Stimulated activated CD4-positive, alpha-beta T cell treated with anti-CD3 and anti-CD28 coated beads, Interleukin-4, amount 100 ng/mL, for 1 hour (primary cell): ENCODE data around the gene PDE6B.

Source experiments
- DNase-seq: peaks from one replicate; pipeline ENCODE4 v3.0.0-alpha.2; 2020

Gene PDE6B

GRCh38 chr4:675036-675882 lies 49.9 kb downstream of the PDE6B start:
- DNase-seq: no peak

GRCh38 chr4:675980-676870 lies 50.9 kb downstream of the PDE6B start:
- no peak for DNase-seq

GRCh38 chr4:676871-677235 lies 51.5 kb downstream of the PDE6B start:
- DNase-seq: no peak

GRCh38 chr4:677431-678293 lies 52.3 kb downstream of the PDE6B start:
- peak; percentile 54 for DNase-seq

GRCh38 chr4:678331-679103 lies 53.1 kb downstream of the PDE6B start:
- DNase-seq: no peak

- no peak for DNase-seq
Observed at GRCh38 chr4:679104-679481, 53.7 kb downstream of the PDE6B start.

DNA sequence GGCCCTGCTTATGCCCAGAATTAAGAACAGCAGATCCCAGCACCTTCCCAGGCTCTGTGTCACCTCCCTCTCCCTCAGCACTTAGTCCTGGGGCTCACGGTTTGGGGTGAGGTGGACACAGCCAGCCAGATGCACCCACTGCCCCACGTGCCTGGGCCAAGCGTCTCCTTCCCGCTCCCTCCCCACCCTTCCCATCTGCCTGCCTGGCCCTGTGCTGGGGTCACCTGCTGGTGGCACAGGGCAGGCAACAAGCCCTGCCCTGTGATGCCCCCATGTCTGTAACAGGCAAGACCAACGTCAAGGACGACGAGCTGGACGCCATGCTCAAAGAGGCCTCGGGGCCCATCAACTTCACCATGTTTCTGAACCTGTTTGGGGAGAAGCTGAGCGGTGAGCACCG lies 54.3 kb downstream of the PDE6B start:
- DNase-seq: no peak

- no peak for DNase-seq
Observed at GRCh38 chr4:680091-680490, 54.7 kb downstream of the PDE6B start.

- no peak for DNase-seq
Observed at GRCh38 chr4:680551-680927, 55.2 kb downstream of the PDE6B start.

DNA sequence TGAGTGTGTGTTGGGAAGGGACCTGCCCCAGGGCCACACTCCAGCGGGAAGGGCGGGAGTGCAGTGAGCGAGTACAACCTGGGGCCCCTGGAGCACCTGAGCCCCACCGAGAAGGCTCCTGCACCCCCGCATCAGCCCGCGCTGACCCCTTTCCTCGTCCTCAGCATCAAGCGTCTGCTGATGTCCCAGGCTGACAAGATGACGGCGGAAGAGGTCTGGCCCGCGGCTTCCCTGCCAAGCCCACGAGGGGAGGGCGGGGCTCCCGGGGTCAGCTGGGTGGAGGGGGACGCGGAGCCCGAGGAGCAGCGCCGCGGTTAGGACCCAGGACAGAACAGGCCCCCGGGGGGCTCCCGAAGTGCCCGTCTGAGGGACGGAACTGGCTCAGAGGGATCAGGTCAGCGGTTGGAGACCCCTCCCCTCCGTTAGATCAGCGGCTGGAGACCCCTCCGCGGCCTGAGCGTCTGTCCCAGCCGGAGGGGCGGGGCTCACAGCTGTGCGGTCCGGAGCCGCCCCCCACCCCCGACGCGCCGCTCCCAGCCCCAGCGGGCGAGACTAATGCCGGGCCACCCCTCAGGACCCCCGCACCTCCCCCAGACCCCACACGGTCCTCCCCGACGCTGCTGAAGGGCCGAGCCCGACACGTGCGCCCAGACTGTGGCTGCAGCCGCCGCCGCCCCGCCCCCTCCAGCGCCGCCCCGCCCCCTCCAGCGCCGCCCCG lies 55.7 kb downstream of the PDE6B start:
- no peak for DNase-seq

DNA sequence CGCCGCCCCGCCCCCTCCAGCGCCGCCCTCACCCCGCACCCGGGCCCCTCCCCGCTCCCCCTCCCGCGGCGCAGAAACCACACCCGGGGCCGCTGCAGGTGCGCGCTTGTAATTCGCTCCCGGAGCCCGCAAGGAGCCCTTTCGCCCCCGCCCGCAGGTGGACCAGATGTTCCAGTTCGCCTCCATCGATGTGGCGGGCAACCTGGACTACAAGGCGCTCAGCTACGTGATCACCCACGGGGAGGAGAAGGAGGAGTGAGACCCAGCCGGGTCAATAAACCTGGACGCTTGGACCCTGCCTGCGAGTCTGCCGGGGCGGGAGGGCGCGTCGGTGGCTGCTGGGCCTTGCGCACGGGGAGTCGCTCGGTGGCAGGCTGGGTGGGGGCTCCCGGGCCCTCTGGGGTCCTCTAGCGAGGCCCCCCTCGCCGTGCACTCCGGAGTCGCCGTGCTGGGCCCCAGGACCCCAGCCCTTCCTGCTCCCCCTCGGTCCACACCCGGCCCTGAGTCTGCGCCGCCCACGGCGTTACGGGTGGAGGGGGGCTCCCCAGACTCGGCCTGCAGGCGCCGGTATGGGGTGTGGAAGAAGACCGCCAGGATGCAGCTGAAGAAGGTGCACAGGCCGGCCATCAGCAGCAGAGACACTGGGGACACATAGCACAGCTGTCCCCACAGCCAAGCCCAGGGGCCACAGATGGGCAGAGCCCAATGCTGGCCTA lies 56.5 kb downstream of the PDE6B start:
- DNase-seq: no peak

DNA sequence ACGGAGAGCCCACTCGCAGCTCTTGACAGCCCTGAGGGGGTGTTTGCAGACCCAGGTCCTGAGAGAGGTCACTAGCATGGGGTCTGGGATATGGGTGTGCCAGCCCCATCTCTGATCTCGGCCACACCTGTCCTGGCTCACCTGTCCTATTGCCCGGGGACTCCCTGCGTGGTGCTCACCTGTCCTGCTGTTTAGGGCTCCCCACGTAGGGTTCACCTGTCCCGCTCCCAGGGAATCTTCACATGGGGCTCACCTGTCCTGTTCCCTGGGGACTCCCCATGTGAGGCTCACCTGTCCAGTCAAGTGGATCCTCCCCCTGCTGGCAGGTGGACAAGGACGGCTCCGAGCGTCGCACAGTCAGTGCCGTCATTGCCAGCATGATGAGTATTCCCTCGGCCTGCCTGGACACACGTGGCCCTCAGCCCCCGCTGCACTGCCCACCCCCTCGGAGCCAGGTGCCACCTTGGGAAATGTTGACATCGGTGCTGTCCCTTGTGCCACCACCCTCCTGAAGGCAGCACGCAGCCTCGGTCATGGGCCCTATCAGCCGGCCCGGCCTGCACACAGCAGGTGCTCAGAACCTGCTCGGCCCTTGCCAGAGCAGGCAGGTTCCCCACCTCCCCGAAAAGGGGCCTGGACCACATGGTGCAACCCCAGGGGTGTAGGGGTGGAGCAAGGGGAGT lies 57.3 kb downstream of the PDE6B start:
- no peak for DNase-seq

DNA sequence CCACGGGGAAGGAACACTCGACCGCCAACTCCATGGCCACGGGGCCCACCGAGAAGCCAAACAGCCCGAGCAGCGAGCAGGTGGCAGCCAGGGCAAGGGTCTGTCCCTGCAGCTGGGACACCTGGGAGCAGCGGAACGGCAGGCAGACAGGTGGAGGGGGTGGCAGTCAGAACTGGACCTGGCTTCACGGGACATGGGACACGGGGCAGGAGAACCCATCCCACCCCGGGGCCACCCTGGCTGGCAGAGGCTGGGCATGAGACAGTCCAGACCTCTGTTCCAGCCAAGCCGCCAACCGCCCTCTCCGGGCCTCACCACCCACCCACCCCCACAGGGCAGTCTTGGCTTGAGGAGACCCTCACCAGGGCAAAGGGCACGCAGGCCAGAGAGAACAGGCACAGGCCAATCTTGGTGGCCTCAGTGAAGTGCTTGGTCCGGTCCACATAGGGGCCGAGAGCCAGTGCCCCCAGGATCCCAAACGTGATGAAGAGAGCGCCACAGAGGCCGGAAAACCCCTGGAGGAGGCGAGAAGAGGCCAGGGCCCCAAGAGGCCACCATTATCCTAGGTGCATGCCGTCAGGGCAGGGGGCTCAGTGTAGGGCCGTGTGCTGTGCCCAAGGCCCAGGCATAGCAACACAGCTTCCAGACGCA lies 58.0 kb downstream of the PDE6B start:
- no peak for DNase-seq

- no peak for DNase-seq
Observed at GRCh38 chr4:683982-684622, 58.7 kb downstream of the PDE6B start.

DNA sequence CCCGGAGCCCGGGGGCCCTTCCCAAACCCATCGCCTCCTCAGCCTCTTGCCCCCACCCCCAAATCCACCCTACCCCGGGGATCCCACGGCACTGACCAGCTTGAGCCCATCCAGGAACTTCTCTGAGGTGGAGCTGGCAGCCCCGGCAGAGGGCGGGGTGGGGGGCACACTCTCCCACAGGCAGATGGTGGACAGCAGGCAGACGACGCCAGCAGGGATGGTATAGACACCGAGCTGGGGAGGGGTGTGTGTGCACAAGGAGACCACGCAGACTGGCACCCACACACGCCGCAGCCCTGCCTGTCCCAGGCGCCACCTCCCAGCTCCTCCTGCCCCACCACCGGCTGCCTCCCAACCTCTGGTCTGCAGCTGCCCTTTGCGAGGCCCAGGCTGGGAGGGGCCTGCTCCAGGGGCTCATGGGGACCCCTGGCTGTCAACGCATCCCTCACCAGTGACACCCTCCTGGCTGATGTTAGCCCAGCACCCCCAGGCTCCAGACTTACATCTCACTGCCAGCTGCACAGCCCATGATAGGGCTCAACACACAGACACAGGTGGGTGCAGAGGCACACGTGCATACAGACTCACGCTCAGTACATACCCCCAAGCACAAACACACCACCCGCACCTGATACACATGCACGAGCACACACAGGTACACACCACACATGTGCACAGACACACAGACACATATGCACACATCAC lies 59.4 kb downstream of the PDE6B start:
- DNase-seq: no peak

DNA sequence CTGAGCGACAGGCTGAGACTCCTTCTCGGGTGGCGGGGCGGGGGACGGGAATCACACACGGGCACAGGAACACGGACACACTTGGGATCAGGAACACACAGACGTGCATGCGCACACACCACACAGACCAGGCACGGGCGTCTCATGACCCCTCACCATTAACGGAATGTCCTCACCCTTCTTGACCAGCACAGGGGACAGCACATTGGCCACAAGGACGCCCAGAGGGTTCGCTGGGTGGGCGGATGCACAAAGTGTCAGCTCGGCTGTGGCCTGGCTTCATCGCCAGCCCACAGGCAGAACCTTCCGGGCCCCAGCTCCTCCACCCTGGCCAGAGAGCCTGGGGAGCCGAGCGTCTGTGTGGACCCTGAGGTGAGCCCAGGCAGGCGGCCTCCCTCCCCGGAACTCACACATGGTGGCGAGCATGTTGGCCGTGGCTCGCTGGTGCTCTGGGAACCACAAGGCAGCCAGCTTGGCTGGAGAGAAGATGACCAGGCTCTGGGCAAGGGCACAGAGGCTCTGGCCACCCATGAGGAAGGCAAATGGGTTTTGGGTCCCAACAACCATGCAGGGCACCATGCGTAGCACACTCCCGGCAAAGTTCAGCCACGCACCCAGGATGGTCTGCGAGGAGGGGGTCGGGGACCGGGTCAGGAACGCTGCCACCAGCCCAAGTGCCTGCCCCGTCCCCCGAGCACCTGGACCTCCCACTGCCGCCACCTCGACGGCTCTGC lies 60.5 kb downstream of the PDE6B start:
- DNase-seq: no peak

DNA sequence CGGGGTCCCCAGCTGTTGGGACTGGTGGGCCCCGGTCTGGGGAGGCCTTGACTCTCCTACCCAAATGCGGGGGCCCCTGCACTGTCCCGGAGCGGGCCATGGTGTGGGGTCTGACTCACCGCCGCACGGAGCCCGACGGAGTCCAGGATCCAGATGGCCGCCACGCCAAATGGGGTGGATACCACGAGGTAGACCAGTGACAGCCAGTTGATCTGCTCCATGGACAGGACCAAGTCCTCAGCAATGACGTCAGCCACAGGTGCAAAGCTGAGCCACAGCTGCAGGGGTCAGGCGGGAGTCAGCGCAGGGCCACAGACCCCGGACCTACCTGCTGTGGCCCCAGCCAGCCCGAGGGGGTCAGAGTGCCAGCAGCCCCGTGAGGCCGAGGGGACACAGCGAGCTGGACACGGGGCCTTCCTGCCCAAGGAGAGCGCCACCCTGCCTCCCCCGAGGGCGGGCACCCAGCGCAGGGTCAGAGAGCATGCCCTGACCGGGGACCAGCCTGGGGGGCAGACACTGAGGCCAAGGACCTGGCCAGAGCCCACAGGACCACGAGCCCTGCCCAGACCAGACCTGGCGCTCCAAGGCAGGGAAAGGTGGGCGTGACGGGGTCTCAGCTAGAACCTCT lies 61.2 kb downstream of the PDE6B start:
- DNase-seq: no peak
